ENCODE data around the gene SLC25A51. TPM values are rescaled to one million over a fixed set of nuclear protein-coding genes. Genes with fewer than 3 reads are reported as not detected.

Gene SLC25A51
- polyA plus RNA-seq, 1 donor (not counting 4 experiments of a cell fraction or from before 2014, with no cell fraction given) = 22.2 TPM

DNA sequence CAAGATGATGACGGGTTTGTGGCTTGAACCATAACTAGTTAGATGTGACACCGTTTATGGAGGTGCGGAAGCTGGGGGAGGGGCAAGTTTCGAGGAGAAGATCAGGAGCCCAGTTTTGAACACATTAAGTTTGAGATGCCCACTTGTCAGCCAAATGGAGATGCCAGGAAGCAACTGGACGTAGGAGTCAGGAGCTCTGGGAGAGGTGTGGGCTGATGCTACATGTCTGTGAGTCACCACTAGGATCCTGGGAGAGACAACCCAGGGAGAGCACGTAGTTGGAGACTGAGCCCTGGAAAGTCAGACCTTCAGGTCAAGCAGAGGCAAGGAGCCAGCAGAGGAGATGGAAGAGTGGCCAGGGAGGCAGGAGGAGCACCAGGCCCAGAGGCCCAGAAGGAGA lies 48.8 kb upstream of the SLC25A51 start:
- Histone ChIP-seq H2AFZ (ENCODE audit: control insufficient read depth, low read length) (no peak overlapping the region), H3K9me3 (ENCODE audit: control insufficient read depth, low read depth, low read length) (no peaks in the 10 kb centered on the region), H3K4me3 (ENCODE audit: control insufficient read depth in 2 of 3, extremely low read depth in 1 of 3, insufficient read depth in 2 of 3, low read depth in 1 of 3, low read length in 3 of 3) (no peak overlapping the region), H3K4me2 (ENCODE audit: control insufficient read depth, extremely low read depth, insufficient read depth, low read depth, low read length) (peak overlapping the region; percentile 86), H3K4me1 (ENCODE audit: control insufficient read depth, extremely low read depth, insufficient read depth, low read length) (peaks cover 34% of the 10 kb centered on the region), H3K9me1 (ENCODE audit: control insufficient read depth, extremely low read depth, insufficient read depth, low read length) (peaks cover 5% of the 10 kb centered on the region), H3K27ac (ENCODE audit: control insufficient read depth, insufficient read depth, low read length) (peak overlapping the region; percentile 95), H3K79me2 (ENCODE audit: control insufficient read depth, insufficient read depth, low read length) (peaks cover 5% of the 10 kb centered on the region), H3K27me3 (ENCODE audit: control insufficient read depth, extremely low read depth, insufficient read depth, low read length) (no peaks in the 10 kb centered on the region), H3K9ac (ENCODE audit: control insufficient read depth, extremely low read depth, insufficient read depth, low read length) (peak overlapping the region; percentile 68), H4K20me1 (ENCODE audit: control insufficient read depth, extremely low read depth, insufficient read depth, low read length) (peaks cover 6% of the 10 kb centered on the region), H3K36me3 (ENCODE audit: control insufficient read depth in 2 of 2, extremely low read depth in 1 of 2, insufficient read depth in 2 of 2, low read length in 2 of 2) (peaks cover 24 to 30% of the 10 kb centered on the region in 2 experiments)
- dilution Hi-C loops (cut with MboI; ENCODE audit: extremely low pct_ligation_motif_present, low sequenced_read_pairs) = no loop called here
- DNase-seq (ENCODE audit: low read depth, low spot score) = no peak
- peak; percentile 92 for FAIRE-seq
- TF ChIP-seq EZH2 (IDR thresholded peaks at IDR 0.05; ENCODE audit: low read length) = no peak
- TF ChIP-seq, protein P1, sequence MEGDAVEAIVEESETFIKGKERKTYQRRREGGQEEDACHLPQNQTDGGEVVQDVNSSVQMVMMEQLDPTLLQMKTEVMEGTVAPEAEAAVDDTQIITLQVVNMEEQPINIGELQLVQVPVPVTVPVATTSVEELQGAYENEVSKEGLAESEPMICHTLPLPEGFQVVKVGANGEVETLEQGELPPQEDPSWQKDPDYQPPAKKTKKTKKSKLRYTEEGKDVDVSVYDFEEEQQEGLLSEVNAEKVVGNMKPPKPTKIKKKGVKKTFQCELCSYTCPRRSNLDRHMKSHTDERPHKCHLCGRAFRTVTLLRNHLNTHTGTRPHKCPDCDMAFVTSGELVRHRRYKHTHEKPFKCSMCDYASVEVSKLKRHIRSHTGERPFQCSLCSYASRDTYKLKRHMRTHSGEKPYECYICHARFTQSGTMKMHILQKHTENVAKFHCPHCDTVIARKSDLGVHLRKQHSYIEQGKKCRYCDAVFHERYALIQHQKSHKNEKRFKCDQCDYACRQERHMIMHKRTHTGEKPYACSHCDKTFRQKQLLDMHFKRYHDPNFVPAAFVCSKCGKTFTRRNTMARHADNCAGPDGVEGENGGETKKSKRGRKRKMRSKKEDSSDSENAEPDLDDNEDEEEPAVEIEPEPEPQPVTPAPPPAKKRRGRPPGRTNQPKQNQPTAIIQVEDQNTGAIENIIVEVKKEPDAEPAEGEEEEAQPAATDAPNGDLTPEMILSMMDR (optimal IDR thresholded peaks at IDR 0.05 in 1 of 3, IDR thresholded peaks at IDR 0.05 in 1 of 3, conservative IDR thresholded peaks at IDR 0.05 in 1 of 3; ENCODE audit: extremely low read depth in 1 of 3, insufficient read depth in 2 of 3, low read length in 3 of 3) = no peak

DNA sequence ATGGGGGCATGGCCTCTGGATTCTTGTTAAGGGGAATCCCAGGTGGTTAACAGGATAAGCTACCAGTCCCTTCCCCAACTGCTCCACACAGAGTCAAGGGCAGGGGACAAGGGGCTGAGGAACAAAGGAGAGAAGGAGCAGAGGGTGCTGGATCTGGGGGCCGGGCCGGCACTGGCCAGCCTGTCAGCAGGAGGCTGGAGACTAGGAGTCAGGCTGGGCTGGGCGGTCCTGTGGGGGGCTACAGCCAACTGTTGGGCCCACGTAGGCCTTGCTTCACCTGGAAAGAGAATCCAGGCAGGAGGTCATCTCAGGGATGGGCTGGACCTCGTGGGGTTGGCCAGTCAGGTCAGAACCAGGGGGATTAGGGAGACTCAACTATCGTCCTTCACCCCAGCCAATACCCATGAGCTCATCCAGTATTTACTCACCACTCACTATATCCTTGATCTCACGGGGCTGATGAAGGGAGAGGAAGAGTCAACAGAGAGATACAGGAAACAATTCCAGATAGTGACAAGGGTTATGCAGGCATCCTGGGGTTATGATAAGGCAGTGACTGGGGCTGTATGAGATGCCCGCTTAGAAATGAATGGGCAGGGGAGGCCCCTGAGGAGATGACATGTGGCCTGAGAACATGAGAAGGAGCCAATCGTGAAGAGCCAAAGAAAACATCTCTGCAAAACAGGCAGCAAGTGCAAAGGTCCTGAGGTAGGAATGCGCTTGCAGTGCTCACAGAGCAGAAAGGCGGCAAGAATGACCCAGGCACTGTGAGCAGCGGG lies 47.9 kb upstream of the SLC25A51 start:
- TF ChIP-seq, protein P1 (optimal IDR thresholded peaks at IDR 0.05 in 1 of 3, IDR thresholded peaks at IDR 0.05 in 1 of 3, conservative IDR thresholded peaks at IDR 0.05 in 1 of 3; ENCODE audit: extremely low read depth in 1 of 3, insufficient read depth in 2 of 3, low read length in 3 of 3) = no peak
- TF ChIP-seq EZH2 (IDR thresholded peaks at IDR 0.05; ENCODE audit: low read length) = no peak
- peak overlapping the region; percentile 95 for H3K27ac ChIP-seq (ENCODE audit: control insufficient read depth, insufficient read depth, low read length)
- peaks cover 4% of the 10 kb centered on the region for H3K9me1 ChIP-seq (ENCODE audit: control insufficient read depth, extremely low read depth, insufficient read depth, low read length)
- FAIRE-seq (no peak), DNase-seq (ENCODE audit: low read depth, low spot score) (no peak)
- no peaks in the 10 kb centered on the region for H3K9me3 ChIP-seq (ENCODE audit: control insufficient read depth, low read depth, low read length)
- peaks cover 6% of the 10 kb centered on the region for H4K20me1 ChIP-seq (ENCODE audit: control insufficient read depth, extremely low read depth, insufficient read depth, low read length)
- H3K4me3 ChIP-seq (ENCODE audit: control insufficient read depth in 2 of 3, extremely low read depth in 1 of 3, insufficient read depth in 2 of 3, low read depth in 1 of 3, low read length in 3 of 3) = no peak overlapping the region
- H3K4me1 ChIP-seq (ENCODE audit: control insufficient read depth, extremely low read depth, insufficient read depth, low read length) = peaks cover 34% of the 10 kb centered on the region
- dilution Hi-C loops (cut with MboI; ENCODE audit: extremely low pct_ligation_motif_present, low sequenced_read_pairs) = no loop called here
- H3K27me3 ChIP-seq (ENCODE audit: control insufficient read depth, extremely low read depth, insufficient read depth, low read length) = no peaks in the 10 kb centered on the region
- H3K79me2 ChIP-seq (ENCODE audit: control insufficient read depth, insufficient read depth, low read length) = peaks cover 5% of the 10 kb centered on the region
- H3K4me2 ChIP-seq (ENCODE audit: control insufficient read depth, extremely low read depth, insufficient read depth, low read depth, low read length) = no peak overlapping the region
- H3K36me3 ChIP-seq (ENCODE audit: control insufficient read depth in 2 of 2, extremely low read depth in 1 of 2, insufficient read depth in 2 of 2, low read length in 2 of 2) = peaks cover 25 to 39% of the 10 kb centered on the region in 2 experiments
- no peak overlapping the region for H2AFZ ChIP-seq (ENCODE audit: control insufficient read depth, low read length)
- no peak overlapping the region for H3K9ac ChIP-seq (ENCODE audit: control insufficient read depth, extremely low read depth, insufficient read depth, low read length)

Data from keratinocyte (primary cell).